Measurements from ENCODE around the gene PLD1. TPM values are rescaled to one million over a fixed set of nuclear protein-coding genes. Genes with fewer than 3 reads are reported as not detected.
"Not testable (repeated sequence)": the region's sequence is repeated elsewhere in the genome, so short reads cannot be mapped to it uniquely, and the experiment has no call there.

The PLD1 gene
- polyA plus RNA-seq, 1 donor = 87.6 TPM

- no peaks in the 10 kb centered on the region for H3K27me3 ChIP-seq (ENCODE audit: control insufficient read depth, insufficient read depth, low read length)
- H3K36me3 ChIP-seq (ENCODE audit: control insufficient read depth, insufficient read depth, low read length) = peaks cover 14% of the 10 kb centered on the region
- H3K4me1 ChIP-seq (ENCODE audit: control insufficient read depth, insufficient read depth, low read length) = no peaks in the 10 kb centered on the region
- no peak overlapping the region for H3K27ac ChIP-seq (ENCODE audit: low read length)
- 67% methylated on average over 1 of the region's 4 CpGs for WGBS (ENCODE audit: insufficient coverage, low lambda C conversion rate)
- H3K9me3 ChIP-seq (ENCODE audit: control insufficient read depth, low read depth, low read length) = no peaks in the 10 kb centered on the region
- H3K4me3 ChIP-seq (ENCODE audit: low read length) = no peak overlapping the region
- DNase-seq = no peak
Measured at GRCh38 chr3:171649267-171649666, 161.0 kb downstream of the PLD1 start.

- no peak for DNase-seq
- peaks cover 11% of the 10 kb centered on the region for H3K36me3 ChIP-seq (ENCODE audit: control insufficient read depth, insufficient read depth, low read length)
- H3K4me1 ChIP-seq (ENCODE audit: control insufficient read depth, insufficient read depth, low read length) = no peaks in the 10 kb centered on the region
- no peaks in the 10 kb centered on the region for H3K9me3 ChIP-seq (ENCODE audit: control insufficient read depth, low read depth, low read length)
- no peak overlapping the region for H3K27ac ChIP-seq (ENCODE audit: low read length)
- H3K4me3 ChIP-seq (ENCODE audit: low read length) = no peak overlapping the region
- no peaks in the 10 kb centered on the region for H3K27me3 ChIP-seq (ENCODE audit: control insufficient read depth, insufficient read depth, low read length)
Measured at GRCh38 chr3:171648069-171648468, 162.2 kb downstream of the PLD1 start.

- Histone ChIP-seq H3K27me3 (ENCODE audit: control insufficient read depth, insufficient read depth, low read length) (no peaks in the 10 kb centered on the region), H3K4me3 (ENCODE audit: low read length) (no peak overlapping the region), H3K9me3 (ENCODE audit: control insufficient read depth, low read depth, low read length) (no peaks in the 10 kb centered on the region), H3K4me1 (ENCODE audit: control insufficient read depth, insufficient read depth, low read length) (no peaks in the 10 kb centered on the region), H3K36me3 (ENCODE audit: control insufficient read depth, insufficient read depth, low read length) (peaks cover 15% of the 10 kb centered on the region), H3K27ac (ENCODE audit: low read length) (no peak overlapping the region)
- WGBS (ENCODE audit: insufficient coverage, low lambda C conversion rate) = 50% methylated on average over 1 of the region's 4 CpGs
- peak; percentile 19 to 35 for DNase-seq
Measured at GRCh38 chr3:171646357-171647133, 163.7 kb downstream of the PLD1 start.

- no peak overlapping the region for H3K27ac ChIP-seq (ENCODE audit: low read length)
- H3K9me3 ChIP-seq (ENCODE audit: control insufficient read depth, low read depth, low read length) = no peaks in the 10 kb centered on the region
Measured at GRCh38 chr3:171644681-171645080, 165.6 kb downstream of the PLD1 start.

GRCh38 chr3:171643681-171644080 is 166.6 kb downstream of the PLD1 start:
- DNase-seq = no peak
- H3K4me1 ChIP-seq (ENCODE audit: control insufficient read depth, insufficient read depth, low read length) = peaks cover 4% of the 10 kb centered on the region
- H3K4me3 ChIP-seq (ENCODE audit: low read length) = no peak overlapping the region
- H3K27ac ChIP-seq (ENCODE audit: low read length) = no peak overlapping the region
- no peaks in the 10 kb centered on the region for H3K27me3 ChIP-seq (ENCODE audit: control insufficient read depth, insufficient read depth, low read length)
- H3K9me3 ChIP-seq (ENCODE audit: control insufficient read depth, low read depth, low read length) = no peaks in the 10 kb centered on the region
- 100% methylated on average over 1 of the region's 4 CpGs for WGBS (ENCODE audit: insufficient coverage, low lambda C conversion rate)
- H3K36me3 ChIP-seq (ENCODE audit: control insufficient read depth, insufficient read depth, low read length) = peaks cover 17% of the 10 kb centered on the region

More at GRCh38 chr3:171644681-171645080, 165.6 kb downstream of the PLD1 start:
- peaks cover 4% of the 10 kb centered on the region for H3K4me1 ChIP-seq (ENCODE audit: control insufficient read depth, insufficient read depth, low read length)
- no peak for DNase-seq
- 60% methylated on average over 1 of the region's 8 CpGs for WGBS (ENCODE audit: insufficient coverage, low lambda C conversion rate)
- no peak overlapping the region for H3K4me3 ChIP-seq (ENCODE audit: low read length)
- peaks cover 15% of the 10 kb centered on the region for H3K36me3 ChIP-seq (ENCODE audit: control insufficient read depth, insufficient read depth, low read length)
- H3K27me3 ChIP-seq (ENCODE audit: control insufficient read depth, insufficient read depth, low read length) = no peaks in the 10 kb centered on the region

- Histone ChIP-seq H3K27me3 (ENCODE audit: control insufficient read depth, insufficient read depth, low read length) (no peaks in the 10 kb centered on the region), H3K9me3 (ENCODE audit: control insufficient read depth, low read depth, low read length) (no peaks in the 10 kb centered on the region), H3K4me1 (ENCODE audit: control insufficient read depth, insufficient read depth, low read length) (peaks cover 4% of the 10 kb centered on the region), H3K27ac (ENCODE audit: low read length) (no peak overlapping the region), H3K36me3 (ENCODE audit: control insufficient read depth, insufficient read depth, low read length) (peaks cover 22% of the 10 kb centered on the region), H3K4me3 (ENCODE audit: low read length) (no peak overlapping the region)
- DNase-seq = no peak
- whole genome bisulfite sequencing (ENCODE audit: insufficient coverage, low lambda C conversion rate) = 71% methylated on average over 1 of the region's 2 CpGs
Measured at GRCh38 chr3:171643033-171643432, 167.2 kb downstream of the PLD1 start.

- WGBS (ENCODE audit: insufficient coverage, low lambda C conversion rate) = no CpG with 5 or more reads among the region's 2 CpGs
- Histone ChIP-seq H3K9me3 (ENCODE audit: control insufficient read depth, low read depth, low read length) (no peaks in the 10 kb centered on the region), H3K27me3 (ENCODE audit: control insufficient read depth, insufficient read depth, low read length) (no peaks in the 10 kb centered on the region), H3K4me3 (ENCODE audit: low read length) (no peak overlapping the region), H3K27ac (ENCODE audit: low read length) (peak overlapping the region; percentile 67), H3K36me3 (ENCODE audit: control insufficient read depth, insufficient read depth, low read length) (peaks cover 24% of the 10 kb centered on the region), H3K4me1 (ENCODE audit: control insufficient read depth, insufficient read depth, low read length) (peaks cover 4% of the 10 kb centered on the region)
- peak; percentile 62 to 76 for DNase-seq
Measured at GRCh38 chr3:171640520-171641412, 169.5 kb downstream of the PLD1 start.

- Histone ChIP-seq H3K36me3 (ENCODE audit: control insufficient read depth, insufficient read depth, low read length) (peaks cover 15% of the 10 kb centered on the region), H3K4me3 (ENCODE audit: low read length) (no peak overlapping the region), H3K4me1 (ENCODE audit: control insufficient read depth, insufficient read depth, low read length) (peaks cover 4% of the 10 kb centered on the region), H3K9me3 (ENCODE audit: control insufficient read depth, low read depth, low read length) (no peaks in the 10 kb centered on the region), H3K27me3 (ENCODE audit: control insufficient read depth, insufficient read depth, low read length) (no peaks in the 10 kb centered on the region), H3K27ac (ENCODE audit: low read length) (no peak overlapping the region)
- no CpG with 5 or more reads among the region's 1 CpG for whole genome bisulfite sequencing (ENCODE audit: insufficient coverage, low lambda C conversion rate)
- DNase-seq = no peak
Measured at GRCh38 chr3:171636666-171637065, 173.6 kb downstream of the PLD1 start.

- no peaks in the 10 kb centered on the region for H3K9me3 ChIP-seq (ENCODE audit: control insufficient read depth, low read depth, low read length)
- H3K4me3 ChIP-seq (ENCODE audit: low read length) = no peak overlapping the region
- H3K4me1 ChIP-seq (ENCODE audit: control insufficient read depth, insufficient read depth, low read length) = no peaks in the 10 kb centered on the region
- WGBS (ENCODE audit: insufficient coverage, low lambda C conversion rate) = 100% methylated on average over 3 of the region's 4 CpGs
- H3K36me3 ChIP-seq (ENCODE audit: control insufficient read depth, insufficient read depth, low read length) = peaks cover 2% of the 10 kb centered on the region
- no peak for DNase-seq
- H3K27me3 ChIP-seq (ENCODE audit: control insufficient read depth, insufficient read depth, low read length) = no peaks in the 10 kb centered on the region
- H3K27ac ChIP-seq (ENCODE audit: low read length) = no peak overlapping the region
Measured at GRCh38 chr3:171632766-171633165, 177.5 kb downstream of the PLD1 start.

GRCh38 chr3:171626799-171627198 is 183.5 kb downstream of the PLD1 start:
- not testable (repeated sequence) for H3K4me1 ChIP-seq (ENCODE audit: control insufficient read depth, insufficient read depth, low read length); H3K27me3 ChIP-seq (ENCODE audit: control insufficient read depth, insufficient read depth, low read length); DNase-seq; H3K4me3 ChIP-seq (ENCODE audit: low read length); H3K9me3 ChIP-seq (ENCODE audit: control insufficient read depth, low read depth, low read length); H3K27ac ChIP-seq (ENCODE audit: low read length); H3K36me3 ChIP-seq (ENCODE audit: control insufficient read depth, insufficient read depth, low read length)
- no CpG with 5 or more reads among the region's 2 CpGs for WGBS (ENCODE audit: insufficient coverage, low lambda C conversion rate)

Measured in large intestine (tissue), 3 donors.